ENCODE data around the gene FAM229B.

FAM229B gene

DNA sequence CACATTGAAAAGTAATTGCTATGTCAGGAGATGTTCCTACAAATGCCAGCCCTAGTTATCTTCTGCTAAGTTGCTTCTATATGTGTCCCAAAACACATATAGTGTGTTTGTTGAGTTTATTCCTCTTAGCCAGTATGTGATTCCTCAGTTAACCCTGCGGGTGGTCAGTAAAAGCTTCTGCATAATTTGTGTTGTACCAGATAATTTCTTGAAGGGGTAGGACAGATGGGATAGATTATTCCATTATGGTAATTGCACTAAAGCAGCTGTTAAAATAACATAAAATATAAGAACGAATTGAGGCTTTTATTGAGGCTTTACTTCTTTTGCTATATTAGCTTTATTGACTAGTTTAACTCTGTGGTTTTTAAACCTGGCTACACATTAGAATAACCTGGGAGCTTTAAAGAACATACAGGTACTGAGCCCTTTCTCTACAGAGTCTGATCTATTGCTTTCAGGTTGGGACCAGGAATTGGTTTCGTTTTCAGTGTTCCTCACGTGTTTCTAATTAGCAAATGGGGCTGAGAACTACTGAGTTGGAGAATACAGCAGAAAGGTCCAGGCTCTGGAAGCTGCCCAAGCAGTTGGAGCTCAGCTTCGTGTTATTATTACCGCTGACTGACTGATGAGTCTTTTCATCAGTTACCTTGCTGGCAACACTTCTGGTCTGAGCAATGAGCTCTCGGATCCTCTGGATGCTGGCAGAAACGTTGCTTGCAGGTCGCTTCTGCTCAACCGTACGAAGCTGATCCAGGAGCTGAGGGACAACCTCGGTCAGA, 56.9 kb downstream of the FAM229B start:
- ATAC-seq = no peak
- no peak for DNase-seq

DNA sequence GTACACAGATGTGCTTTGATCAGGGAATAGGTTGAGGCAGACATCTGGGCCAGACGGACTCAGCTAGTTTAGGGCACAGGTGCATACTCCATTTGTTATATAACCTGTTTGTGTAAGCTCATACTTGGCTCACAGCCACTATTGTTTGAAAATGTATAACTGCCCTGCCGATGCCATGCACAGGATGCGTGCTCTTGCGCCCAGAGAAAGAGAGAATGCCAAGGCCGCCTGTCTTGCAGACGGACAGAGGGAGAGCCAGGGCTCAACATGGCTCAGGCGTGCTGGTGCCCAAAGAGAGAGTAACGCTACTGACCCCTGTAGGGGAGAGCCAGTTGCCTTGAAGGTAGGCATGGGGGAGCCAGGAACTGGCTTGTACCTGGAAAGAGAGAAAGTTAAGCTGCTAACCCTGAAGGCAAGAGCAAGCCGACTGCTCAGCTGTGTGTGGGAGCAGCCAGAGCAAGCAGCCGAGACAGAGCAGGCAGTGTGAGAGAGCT, 57.7 kb downstream of the FAM229B start:
- ATAC-seq (peak; percentile 28), DNase-seq (no peak)

DNA sequence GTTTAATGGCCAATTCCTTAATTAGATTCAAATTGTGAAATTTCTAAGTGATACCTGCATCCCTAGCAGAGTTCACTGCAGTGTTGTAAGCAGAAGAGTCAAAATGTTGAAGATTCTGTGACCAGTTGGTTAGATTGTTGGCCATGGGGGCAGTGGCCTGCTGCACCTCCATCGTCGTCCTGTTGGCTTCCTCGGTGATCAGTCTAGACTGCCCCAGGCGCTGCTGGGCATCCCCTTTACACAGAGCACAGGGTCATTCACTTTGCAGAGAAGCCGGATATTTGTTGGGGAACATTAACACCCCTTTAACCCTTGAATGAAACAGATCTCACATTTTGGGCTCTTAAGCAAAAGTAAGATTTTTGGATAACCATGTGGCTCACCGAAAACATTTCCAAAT, 60.7 kb downstream of the FAM229B start:
- ATAC-seq (no peak), DNase-seq (no peak)

DNA sequence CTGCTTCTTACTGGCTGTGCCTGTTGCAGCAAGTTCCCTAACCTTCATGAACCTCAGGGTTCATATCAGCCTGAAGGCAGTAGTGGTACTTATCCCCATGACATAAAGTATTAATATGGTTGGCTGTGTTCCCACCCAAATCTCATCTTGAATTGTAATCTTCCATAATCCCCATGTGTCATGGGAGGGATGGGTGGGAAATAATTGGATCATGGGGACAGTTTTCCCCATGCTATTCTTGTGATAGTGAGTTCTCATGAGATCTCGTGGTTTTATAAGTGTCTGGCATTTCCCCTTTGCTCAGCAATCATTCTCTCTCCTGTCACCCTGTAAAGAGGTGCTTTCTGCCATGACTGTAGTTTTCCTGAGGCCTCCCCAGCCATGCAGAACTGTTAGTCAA, 61.8 kb downstream of the FAM229B start:
- DNase-seq = no peak

DNA sequence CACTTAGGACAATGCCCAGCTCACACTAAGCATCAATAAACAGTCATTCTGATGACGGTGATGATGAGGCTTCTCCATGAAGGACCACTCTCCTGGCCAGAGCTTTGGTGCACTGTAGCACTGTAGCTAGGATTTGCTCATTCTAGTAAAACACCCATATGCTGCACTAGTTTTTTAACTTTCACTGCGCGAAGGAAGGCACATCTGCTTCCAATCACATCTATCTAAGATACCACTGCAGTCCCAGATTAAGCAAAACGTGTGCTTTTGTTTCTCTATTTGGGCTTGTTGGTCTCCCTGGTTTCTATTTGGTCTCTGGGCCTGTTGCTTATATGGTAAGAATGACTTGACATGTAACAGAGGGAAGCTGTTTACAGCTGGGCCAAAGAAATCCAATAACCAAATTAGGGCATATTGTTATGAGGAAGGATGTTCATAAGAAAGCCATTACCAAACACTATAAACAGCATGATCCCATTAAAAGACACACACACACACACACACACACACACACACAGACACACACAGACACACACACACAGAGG, 62.4 kb downstream of the FAM229B start:
- DNase-seq = no peak
- ATAC-seq = no peak

More for the DNA sequence above, 61.8 kb downstream of the FAM229B start:
- ATAC-seq = no peak

DNA sequence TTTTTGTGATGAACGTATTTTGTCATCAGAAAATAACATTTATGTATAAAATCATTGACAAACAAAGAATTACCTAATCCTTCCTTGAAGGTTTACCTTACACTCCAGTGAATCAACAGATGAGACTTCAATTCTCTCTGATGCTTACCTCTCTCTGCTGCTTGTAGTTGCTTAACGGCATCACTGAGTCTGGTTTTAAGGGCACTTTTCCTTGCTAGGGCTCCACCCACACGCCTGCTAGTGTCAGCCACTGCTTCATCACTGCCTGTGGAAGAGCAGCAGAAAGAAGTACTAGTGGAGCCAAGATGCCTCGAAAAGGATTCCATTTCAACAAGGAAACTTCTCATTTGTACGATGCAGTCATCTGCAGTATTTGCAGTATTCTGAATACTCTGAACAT, 63.0 kb downstream of the FAM229B start:
- DNase-seq = no peak
- no peak for ATAC-seq

Data from stimulated activated naive CD8-positive, alpha-beta T cell treated with anti-CD3 and anti-CD28 coated beads, Interleukin-15, Interleukin-2, amounts not matched to agents 100 U/mL and 50 U/mL, for 24 hours (primary cell).